Choroid plexus epithelial cell (primary cell): ENCODE data around the gene BRAF.
"Not testable (repeated sequence)": the region's sequence is repeated elsewhere in the genome, so short reads cannot be mapped to it uniquely, and the experiment has no call there.

Source experiments
- DNase-seq: peaks from one replicate; pipeline ENCODE4 v3.0.0-alpha.2; 2010; ENCODE audit warnings: low read depth
- H3K4me3 ChIP-seq: 2 replicates; pipeline ENCODE4 v1.5.1; 2011; ENCODE audit warnings: low read depth, mild to moderate bottlenecking, control low read depth, low read length, moderate library complexity
- TF ChIP-seq, protein P1 (sequence below): conservative IDR thresholded peaks from 2 replicates; pipeline ENCODE4 v1.5.1; 2011; ENCODE audit warnings: low read depth, mild to moderate bottlenecking, control low read depth, inconsistent platforms, low read length, moderate library complexity

BRAF gene

GRCh38 chr7:140917258-140917657 lies 7.5 kb downstream of the BRAF start:
- TF ChIP-seq, protein P1, sequence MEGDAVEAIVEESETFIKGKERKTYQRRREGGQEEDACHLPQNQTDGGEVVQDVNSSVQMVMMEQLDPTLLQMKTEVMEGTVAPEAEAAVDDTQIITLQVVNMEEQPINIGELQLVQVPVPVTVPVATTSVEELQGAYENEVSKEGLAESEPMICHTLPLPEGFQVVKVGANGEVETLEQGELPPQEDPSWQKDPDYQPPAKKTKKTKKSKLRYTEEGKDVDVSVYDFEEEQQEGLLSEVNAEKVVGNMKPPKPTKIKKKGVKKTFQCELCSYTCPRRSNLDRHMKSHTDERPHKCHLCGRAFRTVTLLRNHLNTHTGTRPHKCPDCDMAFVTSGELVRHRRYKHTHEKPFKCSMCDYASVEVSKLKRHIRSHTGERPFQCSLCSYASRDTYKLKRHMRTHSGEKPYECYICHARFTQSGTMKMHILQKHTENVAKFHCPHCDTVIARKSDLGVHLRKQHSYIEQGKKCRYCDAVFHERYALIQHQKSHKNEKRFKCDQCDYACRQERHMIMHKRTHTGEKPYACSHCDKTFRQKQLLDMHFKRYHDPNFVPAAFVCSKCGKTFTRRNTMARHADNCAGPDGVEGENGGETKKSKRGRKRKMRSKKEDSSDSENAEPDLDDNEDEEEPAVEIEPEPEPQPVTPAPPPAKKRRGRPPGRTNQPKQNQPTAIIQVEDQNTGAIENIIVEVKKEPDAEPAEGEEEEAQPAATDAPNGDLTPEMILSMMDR: no peak
- H3K4me3 ChIP-seq: no peak overlapping the region
- DNase-seq: no peak

DNA sequence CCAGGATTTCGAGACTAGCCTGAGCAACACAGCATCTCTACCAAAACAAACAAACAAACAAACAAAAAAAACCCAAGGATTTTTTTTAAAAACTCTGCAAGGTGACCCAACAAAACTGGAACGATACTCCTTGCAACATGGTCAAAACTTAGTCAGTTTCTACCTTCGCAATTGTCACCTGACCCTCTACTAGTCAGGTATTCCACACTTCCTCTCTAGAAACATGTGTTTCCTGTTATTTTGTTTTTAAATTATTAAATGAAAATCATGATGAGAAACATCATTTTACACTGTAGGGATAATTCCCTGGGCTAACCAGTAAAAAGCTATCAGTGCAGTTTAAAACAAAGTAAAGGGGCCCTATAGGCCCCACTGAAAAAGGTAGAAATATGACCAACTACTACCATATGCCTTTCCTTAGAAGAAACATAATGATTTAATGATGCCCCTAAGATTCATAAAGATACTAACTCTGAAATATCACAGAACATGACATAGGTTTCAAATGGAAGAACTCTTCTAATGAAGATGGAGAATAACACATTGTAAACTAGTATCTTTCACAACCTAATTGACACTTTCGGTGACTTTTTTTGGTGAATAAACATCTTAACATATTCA lies 8.7 kb downstream of the BRAF start:
- H3K4me3 ChIP-seq: no peak overlapping the region
- no peak for DNase-seq
- TF ChIP-seq, protein P1: no peak

DNA sequence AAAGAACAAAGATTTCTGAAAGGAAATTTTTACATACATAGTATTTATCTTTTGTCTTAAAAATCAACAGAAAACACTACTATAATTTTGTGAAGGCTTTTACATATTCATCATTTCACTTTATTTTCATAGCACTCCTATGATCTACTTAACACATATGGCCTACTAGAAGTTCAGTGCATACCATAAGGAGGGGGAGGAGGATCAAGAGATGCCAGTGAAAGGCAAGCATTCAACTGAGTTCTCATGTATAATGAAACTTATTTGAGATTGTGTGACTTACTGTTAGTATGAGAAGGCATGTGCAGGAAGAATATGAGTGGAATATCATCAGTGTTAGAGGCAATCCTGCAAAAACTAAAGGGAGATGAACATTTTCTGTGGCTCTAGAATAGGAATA lies 10.6 kb downstream of the BRAF start:
- DNase-seq: no peak
- TF ChIP-seq, protein P1: no peak
- H3K4me3 ChIP-seq: no peak overlapping the region

GRCh38 chr7:140913596-140913928 lies 11.2 kb downstream of the BRAF start:
- DNase-seq, H3K4me3 ChIP-seq: not testable (repeated sequence)

GRCh38 chr7:140911746-140912145 lies 13.0 kb downstream of the BRAF start:
- no peak for DNase-seq
- no peak overlapping the region for H3K4me3 ChIP-seq
- TF ChIP-seq, protein P1: no peak

- H3K4me3 ChIP-seq: no peak overlapping the region
- TF ChIP-seq, protein P1: no peak
- no peak for DNase-seq
Measured at GRCh38 chr7:140909476-140910161, 15.1 kb downstream of the BRAF start.

- no peak overlapping the region for H3K4me3 ChIP-seq
- no peak for DNase-seq
- TF ChIP-seq, protein P1: no peak
Measured at GRCh38 chr7:140908361-140908760, 16.4 kb downstream of the BRAF start.
